HG03139 (cell line): ENCODE measurements around the gene BSPRY.
"Not testable (repeated sequence)": the region's sequence is repeated elsewhere in the genome, so short reads cannot be mapped to it uniquely, and the experiment has no call there.

Experiments
- ATAC-seq: cut with Tn5 transposase; IDR thresholded peaks from one replicate; pipeline ENCODE4 v1.9.1; 2021; ENCODE audit not compliant: unreplicated experiment

BSPRY gene

DNA sequence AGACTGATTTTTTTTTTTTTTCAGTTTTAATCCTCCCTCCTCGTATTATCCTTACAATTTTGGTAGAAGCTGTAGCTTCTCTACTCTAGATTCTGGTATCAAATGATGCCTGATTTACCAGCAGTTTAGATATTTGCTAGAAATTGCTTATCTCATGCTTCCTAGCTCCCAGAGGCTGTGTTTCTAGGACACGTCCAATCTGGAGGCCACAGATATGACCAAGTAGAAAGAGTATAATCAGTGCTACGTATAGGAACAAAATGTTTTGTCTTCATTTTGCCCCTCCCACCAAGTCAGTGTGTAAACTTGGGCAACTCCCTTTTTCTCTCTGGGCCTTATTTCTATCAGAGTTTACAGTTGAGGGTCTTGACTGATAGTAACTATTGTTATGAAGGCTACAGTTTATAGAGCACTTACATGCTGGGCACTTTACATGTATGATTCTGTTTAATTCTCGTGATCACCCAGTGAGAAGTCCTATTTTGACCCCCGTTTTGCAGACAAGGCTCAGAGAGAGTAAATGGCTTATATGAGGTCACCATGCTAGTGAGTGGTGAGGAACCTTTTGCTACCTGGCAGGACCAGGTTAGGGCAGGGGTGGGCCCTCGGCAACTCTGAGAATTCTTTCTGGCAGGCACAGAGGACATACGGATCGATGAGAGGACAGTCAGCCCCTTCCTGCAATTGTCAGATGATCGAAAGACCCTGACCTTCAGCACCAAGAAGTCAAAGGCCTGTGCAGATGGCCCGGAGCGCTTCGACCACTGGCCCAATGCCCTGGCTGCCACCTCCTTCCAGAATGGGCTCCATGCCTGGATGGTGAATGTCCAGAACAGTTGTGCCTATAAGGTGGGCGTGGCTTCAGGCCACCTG, 19.9 kb downstream of the BSPRY start:
- no peak for ATAC-seq

DNA sequence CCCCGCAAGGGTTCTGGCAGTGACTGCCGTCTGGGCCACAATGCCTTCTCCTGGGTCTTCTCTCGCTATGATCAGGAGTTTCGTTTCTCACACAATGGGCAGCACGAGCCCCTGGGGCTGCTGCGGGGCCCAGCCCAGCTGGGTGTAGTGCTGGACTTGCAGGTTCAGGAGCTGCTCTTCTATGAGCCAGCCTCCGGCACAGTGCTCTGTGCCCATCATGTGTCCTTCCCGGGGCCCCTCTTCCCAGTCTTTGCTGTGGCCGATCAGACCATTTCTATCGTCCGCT, 20.5 kb downstream of the BSPRY start:
- no peak for ATAC-seq

- no peak for ATAC-seq
Observed at GRCh38 chr9:113370806-113371325, 21.5 kb downstream of the BSPRY start.

DNA sequence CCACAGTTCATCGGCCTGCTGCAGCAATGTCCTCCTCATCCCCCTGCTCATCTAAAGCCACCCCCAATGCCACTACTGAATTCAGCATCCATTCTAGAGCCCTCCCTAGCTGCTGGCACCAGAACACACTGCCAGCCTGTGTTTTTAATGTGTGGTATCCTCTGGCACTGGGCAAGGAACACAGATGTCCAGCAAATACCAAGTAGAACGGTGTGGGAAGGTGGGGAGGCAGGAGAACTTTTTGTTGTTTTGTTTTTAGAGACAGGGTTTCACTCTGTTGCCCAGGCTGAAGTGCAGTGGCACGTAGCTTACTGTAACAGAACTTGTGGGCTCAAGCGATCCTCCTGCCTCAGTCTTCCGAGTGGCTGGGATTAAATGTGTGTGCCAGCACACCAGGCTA, 22.7 kb downstream of the BSPRY start:
- no peak for ATAC-seq

- no peak for ATAC-seq
Observed at GRCh38 chr9:113373256-113373655, 23.9 kb downstream of the BSPRY start.

- no peak for ATAC-seq
Observed at GRCh38 chr9:113373676-113374392, 24.5 kb downstream of the BSPRY start.

DNA sequence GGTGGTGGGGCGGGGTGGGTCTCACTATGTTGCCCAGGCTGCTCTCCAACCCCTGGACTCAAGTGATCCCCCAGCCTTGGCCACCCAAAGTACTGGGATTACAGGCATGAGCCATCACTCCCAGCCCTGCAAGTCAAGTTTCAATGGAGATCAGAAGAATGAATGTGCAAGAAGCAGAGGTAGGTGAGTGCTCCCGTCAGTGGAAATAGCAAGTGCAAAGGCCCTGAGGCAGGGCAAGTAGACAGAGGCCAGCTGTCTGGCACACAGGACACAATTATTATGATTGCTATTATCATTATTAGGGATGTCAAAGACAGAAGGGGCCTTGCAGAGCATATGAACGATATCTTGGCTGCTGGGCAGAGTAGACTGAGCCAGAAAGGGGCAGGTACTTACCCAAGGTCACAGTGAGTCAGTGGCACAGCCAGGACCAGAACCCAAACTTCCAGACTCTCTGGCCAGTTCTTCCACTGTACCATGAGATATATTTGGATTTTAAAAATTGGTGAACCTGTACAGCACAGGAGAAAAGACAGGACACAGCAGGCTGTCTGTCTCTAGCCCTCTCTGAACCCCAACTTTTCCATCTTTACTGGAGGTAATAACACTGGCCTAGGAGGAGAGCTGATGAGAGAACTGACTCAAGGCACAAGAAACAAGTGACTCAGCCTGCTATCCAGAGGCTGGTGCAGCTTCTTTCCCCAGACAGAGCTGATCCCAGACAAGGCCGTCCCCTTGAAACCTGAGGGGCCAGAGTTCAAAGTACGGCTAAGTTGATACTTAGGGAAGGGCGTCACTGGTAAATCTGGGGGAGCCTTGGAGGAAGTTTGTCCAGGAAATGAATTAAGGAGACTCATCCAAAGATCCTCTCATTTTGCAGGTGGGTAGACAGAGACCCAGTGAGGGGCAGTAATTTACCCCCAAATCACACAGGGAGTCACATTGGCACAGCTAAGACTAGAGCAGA, 26.0 kb downstream of the BSPRY start:
- no peak for ATAC-seq

DNA sequence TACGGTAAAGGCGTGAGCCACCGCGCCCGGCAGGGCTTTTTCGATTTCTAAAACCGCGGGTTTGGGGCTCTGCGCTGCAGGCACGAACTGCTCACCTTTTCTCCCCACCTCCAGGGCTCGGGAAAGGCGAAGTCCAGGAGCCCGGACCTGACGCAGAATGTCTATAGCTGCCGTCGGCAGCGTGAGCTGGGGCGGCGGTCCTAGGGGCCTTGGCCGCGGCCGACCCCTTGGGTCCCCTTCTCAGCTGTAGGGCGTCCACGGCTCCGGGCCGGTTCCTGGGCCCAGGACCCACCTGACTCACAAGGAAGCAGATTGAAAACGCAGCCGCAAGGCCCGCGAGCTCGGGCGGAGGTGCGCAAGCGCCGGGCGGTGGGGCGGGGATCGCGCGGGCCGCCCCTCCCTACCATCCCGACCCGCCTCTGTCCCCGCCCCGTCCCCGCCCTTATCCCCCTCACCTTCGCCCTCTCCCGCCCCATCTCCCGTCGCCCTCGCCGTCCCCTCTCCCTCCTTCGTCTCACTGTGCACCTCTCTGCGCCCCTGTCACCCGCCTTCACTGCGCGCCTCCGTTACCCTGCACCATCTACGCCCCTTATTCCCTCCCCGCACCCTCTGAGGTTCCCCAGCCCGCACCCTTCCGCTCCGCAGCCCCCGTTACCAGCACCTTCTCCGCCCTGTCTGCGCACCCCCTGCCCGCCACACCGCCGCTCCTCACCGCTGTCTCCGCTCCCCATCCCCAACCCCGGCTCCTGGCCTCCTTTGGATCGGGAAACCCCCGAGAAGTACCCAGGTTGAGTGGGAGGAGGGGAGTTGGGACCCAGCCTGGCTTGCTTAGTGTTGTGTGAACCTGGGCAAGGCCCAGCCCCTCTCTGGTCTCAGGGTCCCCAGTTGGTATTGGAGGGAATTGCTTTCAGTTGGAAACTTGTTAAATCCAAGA, 27.6 kb downstream of the BSPRY start, which contains the start of gene HDHD3:
Gene HDHD3 (minus strand): TSS at position 353 of the 934 bp plus-strand sequence. CDS start 2,632 bp downstream, outside the sequence.
- ATAC-seq = peak; percentile 71

DNA sequence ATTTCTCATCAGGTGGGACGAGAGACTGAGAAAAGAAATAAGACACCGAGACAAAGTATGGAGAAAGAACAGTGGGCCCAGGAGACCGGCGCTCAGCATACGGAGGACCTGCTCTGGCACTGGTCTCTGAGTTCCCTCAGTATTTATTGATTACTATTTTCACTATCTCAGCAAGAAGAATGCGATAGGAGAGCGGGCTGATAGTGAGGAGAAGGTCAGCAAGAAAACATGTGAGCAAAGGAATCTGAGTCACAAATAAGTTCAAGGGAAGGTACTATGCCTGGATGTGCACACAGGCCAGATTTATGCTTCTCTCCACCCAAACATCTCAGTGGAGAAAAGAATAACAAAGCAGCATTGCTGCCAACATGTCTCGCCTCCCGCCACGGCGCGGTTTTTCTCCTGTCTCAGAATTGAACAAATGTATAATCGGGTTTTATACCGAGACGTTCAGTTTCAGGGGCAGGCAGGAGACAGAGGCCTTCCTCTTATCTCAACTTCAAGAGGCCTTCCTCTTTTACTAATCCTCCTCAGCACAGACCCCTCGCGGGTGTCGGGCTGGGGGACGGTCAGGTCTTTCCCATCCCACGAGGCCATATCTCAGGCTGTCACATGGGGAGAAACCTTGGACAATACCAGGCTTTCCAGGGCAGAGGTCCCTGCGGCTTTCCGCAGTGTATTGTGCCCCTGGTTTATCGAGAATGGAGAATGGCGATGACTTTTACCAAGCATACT, 29.9 kb downstream of the BSPRY start:
- not testable (repeated sequence) for ATAC-seq

DNA sequence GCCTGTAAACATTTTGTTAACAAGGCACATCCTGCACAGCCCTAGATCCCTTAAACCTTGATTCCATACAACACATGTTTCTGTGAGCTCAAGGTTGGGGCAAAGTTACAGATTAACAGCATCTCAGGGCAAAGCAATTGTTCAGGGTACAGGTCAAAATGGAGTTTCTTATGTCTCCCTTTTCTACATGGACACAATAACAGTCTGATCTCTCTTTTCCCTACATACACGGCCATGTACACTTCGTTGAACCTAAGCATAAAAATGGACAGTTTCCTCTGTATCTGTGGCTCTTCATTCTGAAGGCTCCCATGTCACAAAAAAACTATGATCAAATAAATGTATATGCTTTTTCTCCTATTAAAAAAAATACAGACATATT, 30.5 kb downstream of the BSPRY start:
- ATAC-seq = not testable (repeated sequence)

DNA sequence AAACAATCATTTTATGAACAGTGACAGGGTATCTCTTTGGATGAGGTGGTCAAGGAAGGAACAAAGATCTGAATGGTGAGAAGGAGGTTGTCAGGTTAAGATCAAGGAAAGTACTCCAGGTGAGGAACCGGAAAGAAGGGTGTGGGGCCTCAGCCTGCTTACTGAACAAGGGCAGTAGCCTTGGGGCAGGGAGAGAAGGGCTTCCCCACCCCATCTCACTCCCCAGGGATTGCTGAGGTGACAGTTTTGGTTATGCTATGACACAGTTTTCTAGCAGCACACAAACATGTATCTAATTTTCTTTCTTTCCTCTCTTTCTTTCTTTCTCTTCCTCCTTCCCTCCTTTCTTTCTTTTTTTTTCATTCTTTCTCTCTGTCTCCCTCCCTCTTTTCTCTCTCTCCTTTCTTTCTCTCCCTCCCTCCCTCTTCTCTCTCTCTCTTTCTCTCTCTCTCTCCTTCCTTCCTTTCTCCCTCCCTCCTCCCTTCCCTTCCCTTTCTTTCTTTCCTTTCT, 31.6 kb downstream of the BSPRY start:
- ATAC-seq = no peak

- not testable (repeated sequence) for ATAC-seq
Observed at GRCh38 chr9:113381441-113381840, 32.1 kb downstream of the BSPRY start.

GRCh38 chr9:113381909-113382411, 32.6 kb downstream of the BSPRY start:
- ATAC-seq = no peak

- no peak for ATAC-seq
Observed at GRCh38 chr9:113386571-113387393, 37.4 kb downstream of the BSPRY start.

GRCh38 chr9:113387560-113388230, 38.4 kb downstream of the BSPRY start:
- ATAC-seq = no peak

GRCh38 chr9:113388833-113389232, 39.5 kb downstream of the BSPRY start:
- no peak for ATAC-seq

DNA sequence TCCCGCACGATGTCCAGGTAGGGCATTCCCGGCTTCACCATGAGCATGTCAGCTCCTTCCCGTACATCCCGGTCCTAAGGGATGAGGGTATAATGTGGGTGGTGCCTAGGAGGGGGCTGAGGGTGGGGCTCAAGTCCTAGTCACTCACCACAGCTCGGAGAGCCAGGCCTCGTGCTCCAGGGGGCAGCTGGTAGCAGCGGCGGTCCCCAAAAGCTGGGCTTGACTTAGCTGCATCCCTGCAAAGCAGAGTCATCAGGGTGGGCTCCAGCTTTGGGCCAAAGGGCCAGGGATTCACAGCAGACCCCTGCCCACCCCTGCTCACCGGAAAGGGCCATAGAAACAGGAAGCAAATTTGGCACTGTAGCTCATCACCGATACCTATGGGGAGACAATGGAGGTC, 40.1 kb downstream of the BSPRY start:
- ATAC-seq = no peak
